ENCODE measurements around the gene RUSF1.
A peak's percentile ranks its signal among the peaks of the same experiment; 100 is the strongest.

Gene RUSF1

DNA sequence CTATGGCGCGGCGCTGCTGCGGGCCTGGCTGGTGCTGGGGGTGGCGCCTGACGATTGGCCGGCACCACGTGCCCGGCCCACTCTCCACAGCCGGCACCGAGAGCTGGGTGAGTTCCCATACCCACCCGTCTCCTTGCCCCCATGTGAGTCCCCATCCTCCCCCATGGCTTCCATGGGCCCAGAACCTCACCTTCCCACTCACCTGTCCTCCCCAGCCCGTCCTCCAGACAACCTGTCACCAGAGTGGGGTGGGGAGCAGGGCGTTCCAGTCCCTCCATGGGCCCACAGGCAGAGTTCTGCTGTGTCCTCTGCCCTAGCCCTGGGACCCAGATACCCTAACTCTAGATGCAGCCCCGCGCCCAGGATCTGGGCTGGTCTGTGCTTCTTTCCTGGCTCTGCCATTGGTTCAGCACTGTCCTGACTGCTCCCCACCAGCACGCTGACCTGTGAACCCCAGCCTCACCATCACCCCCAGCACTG is 43.4 kb downstream of the RUSF1 start:
- in situ Hi-C loops (cut with MboI; ENCODE audit: low sequenced_read_pairs): no loop called here

DNA sequence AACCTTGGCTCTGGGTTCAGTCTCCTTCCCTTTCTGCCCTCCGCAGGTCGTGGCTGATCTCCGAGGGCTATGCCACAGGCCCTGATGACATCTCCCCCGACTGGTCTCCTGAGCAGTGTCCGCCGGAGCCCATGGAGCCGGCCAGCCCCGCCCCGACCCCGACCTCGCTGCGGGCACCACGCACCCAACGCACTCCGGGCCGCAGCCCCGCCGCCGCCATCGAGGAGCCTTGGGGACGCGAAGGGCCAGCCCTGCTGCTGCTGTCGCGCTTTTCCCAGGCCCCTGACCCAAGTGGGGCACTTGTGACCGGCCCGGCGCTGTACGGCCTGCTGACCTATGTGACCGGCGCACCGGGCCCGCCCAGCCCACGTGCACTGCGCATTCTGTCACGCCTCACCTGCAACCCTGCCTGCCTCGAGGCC is 43.8 kb downstream of the RUSF1 start:
- H3K36me3 ChIP-seq (replicated peaks): 0 out of 2 replicates have a peak, but pooled peaks cover 3% of the 10 kb centered on the region
- H3K27me3 ChIP-seq (ENCODE audit: low read depth): no peaks in the 10 kb centered on the region
- in situ Hi-C loops (cut with MboI; ENCODE audit: low sequenced_read_pairs): no loop called here
- no peaks in the 10 kb centered on the region for H3K9me3 ChIP-seq
- H3K4me3 ChIP-seq: no peak overlapping the region
- DNase-seq (ENCODE audit: low spot score in 2 of 2): no peak
- H3K4me1 ChIP-seq: peaks cover 3% of the 10 kb centered on the region; the same call in 1 of the 2 replicates

More for the DNA sequence above, 43.4 kb downstream of the RUSF1 start:
- no peaks in the 10 kb centered on the region for H3K27me3 ChIP-seq (ENCODE audit: low read depth)
- DNase-seq (ENCODE audit: low spot score in 2 of 2): no peak
- peaks cover 3% of the 10 kb centered on the region; the same call in 1 of the 2 replicates for H3K4me1 ChIP-seq
- H3K36me3 ChIP-seq (replicated peaks): 0 out of 2 replicates have a peak, but pooled peaks cover 3% of the 10 kb centered on the region
- H3K4me3 ChIP-seq: no peak overlapping the region
- H3K9me3 ChIP-seq: no peaks in the 10 kb centered on the region

DNA sequence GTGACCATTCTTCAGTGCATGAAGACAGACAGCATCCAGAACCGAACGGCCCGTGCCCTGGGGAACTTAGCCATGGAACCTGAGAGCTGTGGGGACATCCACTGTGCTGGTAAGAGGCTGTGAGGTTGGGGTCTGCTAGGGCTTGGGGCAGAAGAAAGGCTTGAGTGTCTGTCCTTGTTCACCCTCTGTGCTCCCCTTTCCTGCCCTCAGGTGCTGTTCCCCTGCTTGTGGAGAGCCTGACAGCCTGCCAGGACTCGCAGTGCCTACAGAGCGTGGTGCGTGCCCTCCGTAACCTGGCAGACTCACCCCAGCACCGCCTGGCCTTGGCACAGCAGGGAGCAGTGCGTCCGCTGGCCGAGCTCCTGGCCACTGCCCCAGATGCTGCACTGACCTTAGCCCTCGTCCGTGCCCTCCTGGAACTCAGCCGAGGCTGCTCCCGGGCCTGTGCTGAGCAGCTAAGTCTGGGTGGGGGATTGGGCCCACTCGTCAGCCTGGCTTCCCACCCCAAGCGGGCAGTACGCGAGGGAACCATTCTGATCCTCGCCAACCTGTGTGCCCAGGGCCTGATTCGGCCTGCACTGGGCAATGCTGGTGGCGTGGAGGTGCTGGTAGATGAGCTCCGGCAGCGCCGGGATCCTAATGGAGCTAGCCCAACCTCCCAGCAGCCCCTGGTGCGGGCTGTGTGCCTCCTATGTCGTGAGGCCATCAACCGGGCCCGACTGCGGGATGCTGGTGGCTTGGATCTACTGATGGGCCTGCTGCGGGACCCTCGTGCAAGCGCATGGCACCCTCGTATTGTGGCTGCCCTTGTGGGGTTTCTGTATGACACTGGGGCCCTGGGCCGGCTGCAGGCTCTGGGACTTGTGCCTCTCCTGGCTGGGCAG is 46.0 kb downstream of the RUSF1 start:
- in situ Hi-C loops (cut with MboI; ENCODE audit: low sequenced_read_pairs): no loop called here

DNA sequence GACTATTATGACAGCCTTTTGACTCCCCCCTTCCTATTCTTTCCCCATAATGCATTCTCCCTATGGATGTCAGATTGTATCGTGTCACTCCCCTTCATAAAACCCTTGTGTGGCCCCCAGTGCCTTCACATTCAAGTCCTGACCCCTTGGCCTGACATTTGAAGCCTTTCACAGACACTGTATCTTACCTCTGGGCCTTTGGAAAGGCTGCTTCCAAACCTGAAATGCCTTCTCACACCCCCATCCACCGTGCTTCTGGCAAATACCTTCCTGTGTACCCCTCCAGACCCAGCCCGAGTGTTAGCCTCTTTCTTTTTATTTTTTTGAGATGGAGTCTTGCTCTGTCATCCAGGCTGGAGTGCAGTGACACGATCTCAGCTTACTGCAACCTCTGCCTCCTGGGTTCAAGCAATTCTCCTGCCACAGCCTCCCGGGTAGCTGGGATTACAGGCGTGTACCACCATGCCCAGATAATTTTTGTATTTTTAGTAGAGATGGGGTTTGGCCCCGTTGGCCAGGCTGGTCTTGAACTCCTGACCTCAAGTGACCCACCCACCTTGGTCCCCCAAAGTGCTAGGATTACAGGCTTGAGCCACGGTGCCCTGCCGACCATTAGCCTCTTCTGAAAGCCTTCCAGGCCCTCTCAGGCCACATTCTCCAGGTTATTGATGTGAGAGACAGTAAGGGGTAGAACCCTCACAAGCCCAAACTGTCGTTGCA is 46.8 kb downstream of the RUSF1 start:
- peaks cover 5% of the 10 kb centered on the region for H3K36me3 ChIP-seq (replicated peaks)
- no peak for DNase-seq (ENCODE audit: low spot score in 2 of 2)
- peaks cover 13% of the 10 kb centered on the region for H3K4me1 ChIP-seq
- in situ Hi-C loops (cut with MboI; ENCODE audit: low sequenced_read_pairs): no loop called here
- no peaks in the 10 kb centered on the region for H3K27me3 ChIP-seq (ENCODE audit: low read depth)
- H3K9me3 ChIP-seq: peaks cover 2% of the 10 kb centered on the region; the same call in 1 of the 2 replicates
- no peak overlapping the region for H3K4me3 ChIP-seq

More for the DNA sequence above, 46.0 kb downstream of the RUSF1 start:
- no peak for DNase-seq (ENCODE audit: low spot score in 2 of 2)
- H3K27me3 ChIP-seq (ENCODE audit: low read depth): no peaks in the 10 kb centered on the region
- H3K9me3 ChIP-seq: peaks cover 2% of the 10 kb centered on the region; the same call in 1 of the 2 replicates
- H3K4me3 ChIP-seq: no peak overlapping the region
- peaks cover 7% of the 10 kb centered on the region for H3K36me3 ChIP-seq (replicated peaks)
- H3K4me1 ChIP-seq: peaks cover 11% of the 10 kb centered on the region

DNA sequence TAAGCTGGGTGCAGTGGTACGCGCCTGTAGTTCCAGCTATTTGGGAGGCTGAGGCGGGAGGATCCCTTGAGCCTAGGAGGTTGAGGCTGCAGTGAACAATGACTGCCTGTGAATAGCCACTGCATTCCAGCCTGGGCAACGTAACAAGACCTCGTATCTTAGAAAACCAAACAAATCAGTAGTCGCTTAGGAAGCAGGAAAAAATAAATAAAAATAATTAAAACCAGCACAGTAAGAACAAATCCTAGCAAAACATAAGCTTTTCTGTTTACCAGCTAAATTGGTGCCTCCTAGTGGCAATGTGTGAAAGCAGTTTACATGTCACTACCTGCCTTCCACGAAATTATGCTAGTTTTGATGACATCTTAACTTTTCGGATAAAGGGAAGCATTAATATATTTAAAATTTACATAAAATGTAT is 47.6 kb downstream of the RUSF1 start:
- in situ Hi-C loops (cut with MboI; ENCODE audit: low sequenced_read_pairs): no loop called here
- Histone ChIP-seq H3K36me3 (replicated peaks) (peaks cover 5% of the 10 kb centered on the region), H3K4me3 (peak overlapping the region; percentile 33), H3K9me3 (peaks cover 2% of the 10 kb centered on the region; the same call in 1 of the 2 replicates), H3K27me3 (ENCODE audit: low read depth) (no peaks in the 10 kb centered on the region), H3K4me1 (peaks cover 18% of the 10 kb centered on the region)
- DNase-seq (ENCODE audit: low spot score in 2 of 2): peak; percentile 40 to 44

DNA sequence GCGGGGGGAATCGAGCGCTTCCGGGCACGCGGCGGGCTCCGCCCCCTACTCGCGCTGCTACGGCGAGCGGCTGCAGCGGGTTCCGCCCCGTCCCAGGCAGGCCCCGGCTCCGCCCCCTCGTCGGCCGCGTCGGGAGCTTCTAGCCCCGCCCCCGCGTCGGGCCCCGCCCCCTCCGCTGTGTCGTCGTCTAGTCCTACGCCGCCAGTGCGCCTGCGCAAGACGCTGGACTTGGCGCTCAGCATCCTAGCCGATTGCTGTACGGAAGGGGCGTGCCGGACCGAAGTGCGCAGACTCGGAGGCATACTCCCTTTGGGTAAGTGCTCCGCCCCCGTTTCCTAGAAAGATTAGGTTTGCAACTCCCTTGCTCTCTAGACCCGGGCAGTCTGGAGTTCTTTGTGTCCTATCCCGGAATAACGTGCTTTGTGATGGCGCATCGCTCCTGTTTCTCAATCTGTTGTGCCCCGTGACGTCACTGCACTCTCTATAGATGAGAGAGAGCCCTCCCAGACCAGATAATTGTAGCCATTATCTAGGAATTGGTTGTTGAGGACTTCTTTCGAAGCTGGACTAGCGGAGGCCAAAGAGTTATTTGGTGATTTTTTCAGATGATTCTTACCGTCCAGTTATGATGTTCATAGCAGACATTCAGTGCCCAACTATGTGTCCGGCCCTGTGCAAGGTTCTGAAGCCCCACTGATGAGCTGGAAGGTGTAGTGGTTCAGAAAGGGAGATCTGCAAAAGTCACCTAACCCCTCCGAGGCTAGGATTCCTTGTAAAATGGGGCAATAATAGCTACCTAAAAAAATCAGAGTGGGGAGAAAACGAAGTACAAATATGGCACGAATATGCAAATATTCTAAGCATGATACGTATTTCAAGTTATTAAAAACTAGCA is 48.3 kb downstream of the RUSF1 start:
- Histone ChIP-seq H3K36me3 (replicated peaks) (peaks cover 5% of the 10 kb centered on the region), H3K4me1 (peaks cover 24% of the 10 kb centered on the region), H3K9me3 (peaks cover 2% of the 10 kb centered on the region; the same call in 1 of the 2 replicates), H3K27me3 (ENCODE audit: low read depth) (no peaks in the 10 kb centered on the region), H3K4me3 (peak overlapping the region; percentile 92)
- in situ Hi-C loops (cut with MboI; ENCODE audit: low sequenced_read_pairs): loop anchor here (10.0 kb wide), 1 partner anchor 415 kb away; the partner anchor contains the start of gene ZNF267
- peak; percentile 98 to 100 for DNase-seq (ENCODE audit: low spot score in 2 of 2)

DNA sequence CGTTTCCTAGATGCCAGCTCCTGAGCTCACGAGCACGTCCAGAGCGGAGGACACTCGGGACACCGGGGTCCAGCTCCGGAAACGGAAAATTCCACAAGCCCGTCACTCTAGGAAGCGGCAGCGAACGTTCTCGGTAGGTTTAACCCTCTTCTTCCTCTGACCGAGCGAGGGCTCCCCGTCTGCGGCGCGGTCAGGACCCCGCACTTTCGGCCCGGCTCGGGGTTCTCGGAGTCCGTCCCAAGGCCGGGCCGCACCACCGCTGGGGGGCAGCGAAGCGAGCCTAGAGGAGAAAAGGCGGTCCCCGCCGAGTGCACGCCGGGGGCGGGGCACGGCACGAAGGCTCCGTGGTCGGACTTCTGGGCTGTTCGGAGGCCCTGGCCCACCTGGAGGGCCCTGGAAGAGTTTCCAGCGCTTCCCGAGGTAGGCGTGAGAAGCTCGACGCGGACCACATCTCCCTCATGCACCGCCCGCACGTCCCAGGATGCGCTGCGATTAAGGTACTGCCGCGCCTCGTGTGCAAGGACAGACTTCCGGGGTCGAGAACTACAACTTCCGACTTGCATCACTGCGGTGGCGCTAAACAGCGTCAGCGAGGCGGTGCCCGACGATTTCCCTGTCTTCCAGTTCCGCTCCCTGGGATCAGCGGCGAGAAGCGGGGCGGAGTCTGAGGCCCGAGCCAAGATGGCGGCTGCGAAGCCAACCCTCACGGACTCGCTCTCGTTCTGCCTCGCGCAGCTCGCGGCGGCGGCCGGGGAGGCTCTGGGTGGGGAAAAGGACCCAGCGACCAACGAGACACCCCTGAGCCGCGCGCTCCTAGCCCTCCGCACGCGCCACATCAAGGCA is 49.1 kb downstream of the RUSF1 start, which contains the start of gene ARMC5:
ARMC5 (plus strand) TSS at position 658 of the 843 bp plus-strand sequence; CDS start at position 682, 24 bp downstream.
- Histone ChIP-seq H3K4me1 (peaks cover 31% of the 10 kb centered on the region), H3K36me3 (replicated peaks) (peaks cover 5% of the 10 kb centered on the region), H3K27me3 (ENCODE audit: low read depth) (no peaks in the 10 kb centered on the region), H3K4me3 (peak within 1 kb of the TSS; percentile 92), H3K9me3 (peaks cover 2% of the 10 kb centered on the region; the same call in 1 of the 2 replicates)
- DNase-seq (ENCODE audit: low spot score in 2 of 2): peak; percentile 96 to 97
- in situ Hi-C loops (cut with MboI; ENCODE audit: low sequenced_read_pairs): loop anchor here (10.0 kb wide), 1 partner anchor 416 kb away; the partner anchor contains the start of gene ZNF267

DNA sequence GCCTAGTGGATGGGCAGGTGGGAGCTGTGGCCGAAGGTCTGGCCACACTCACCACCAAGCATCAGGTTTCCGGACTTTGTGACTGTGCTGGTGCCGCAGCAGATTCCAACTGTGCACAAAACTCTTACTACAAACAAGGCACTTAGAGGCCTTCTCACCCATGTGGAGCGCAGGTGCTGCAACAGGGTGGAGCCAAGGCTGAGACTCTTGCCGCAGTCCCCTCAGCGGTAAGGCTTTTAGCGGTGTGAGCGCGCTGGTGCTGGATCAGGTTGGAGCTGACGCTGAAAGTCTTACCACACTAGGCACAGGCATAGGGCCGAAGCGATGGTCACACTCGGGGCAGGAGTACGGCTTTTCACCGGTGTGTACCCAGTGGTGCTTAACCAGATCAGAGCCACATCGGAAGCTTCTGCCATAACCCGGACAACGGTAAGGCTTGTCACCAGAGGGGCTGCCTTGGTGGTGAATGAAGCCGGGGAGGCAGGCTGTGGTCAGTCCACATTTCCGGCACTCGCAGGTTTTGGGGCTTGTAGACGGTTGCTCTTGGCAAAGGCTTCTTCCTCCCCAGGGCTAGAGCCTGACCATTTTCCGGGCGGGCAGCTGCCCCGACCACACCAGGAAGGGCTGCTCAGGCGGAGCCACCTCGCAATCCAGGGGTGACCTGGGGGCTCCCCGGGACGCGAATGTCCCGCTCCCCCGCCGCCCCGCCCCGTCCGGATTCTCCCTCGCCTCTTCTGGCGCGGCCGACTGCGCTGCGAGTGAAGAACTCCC is 49.9 kb downstream of the RUSF1 start:
- Histone ChIP-seq H3K4me3 (peak overlapping the region; percentile 92), H3K9me3 (peaks cover 2% of the 10 kb centered on the region; the same call in 1 of the 2 replicates), H3K36me3 (replicated peaks) (peaks cover 5% of the 10 kb centered on the region), H3K27me3 (ENCODE audit: low read depth) (no peaks in the 10 kb centered on the region), H3K4me1 (peaks cover 37% of the 10 kb centered on the region)
- in situ Hi-C loops (cut with MboI; ENCODE audit: low sequenced_read_pairs): loop anchor here (10.0 kb wide), 1 partner anchor 417 kb away; the partner anchor contains the start of gene ZNF267
- DNase-seq (ENCODE audit: low spot score in 2 of 2): peak in 1 of 2 experiments; percentile 34

DNA sequence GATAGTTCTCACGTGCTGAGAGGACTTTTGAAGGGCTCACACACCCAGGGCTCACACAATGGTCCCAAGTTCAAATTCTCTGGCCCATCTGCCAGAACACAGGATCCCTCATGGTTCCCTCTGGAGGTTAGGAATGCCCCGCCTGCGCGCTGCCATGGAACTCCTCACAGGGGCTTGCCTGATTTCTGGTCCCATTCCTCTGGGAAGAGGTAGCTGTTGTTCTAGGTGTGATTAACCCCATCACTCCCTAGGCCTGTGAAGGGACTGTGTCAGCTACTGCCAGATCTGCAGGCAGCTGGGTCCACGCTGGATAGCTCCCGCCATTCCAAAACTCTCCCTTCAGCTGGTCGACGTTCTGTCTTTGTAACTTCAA is 51.2 kb downstream of the RUSF1 start:
- Histone ChIP-seq H3K9me3 (peaks cover 2% of the 10 kb centered on the region; the same call in 1 of the 2 replicates), H3K36me3 (replicated peaks) (peaks cover 5% of the 10 kb centered on the region), H3K27me3 (ENCODE audit: low read depth) (no peaks in the 10 kb centered on the region), H3K4me3 (no peak overlapping the region), H3K4me1 (peaks cover 50% of the 10 kb centered on the region)
- in situ Hi-C loops (cut with MboI; ENCODE audit: low sequenced_read_pairs): loop anchor here (10.0 kb wide), 1 partner anchor 418 kb away; the partner anchor contains the start of gene ZNF267
- DNase-seq (ENCODE audit: low spot score in 2 of 2): no peak

DNA sequence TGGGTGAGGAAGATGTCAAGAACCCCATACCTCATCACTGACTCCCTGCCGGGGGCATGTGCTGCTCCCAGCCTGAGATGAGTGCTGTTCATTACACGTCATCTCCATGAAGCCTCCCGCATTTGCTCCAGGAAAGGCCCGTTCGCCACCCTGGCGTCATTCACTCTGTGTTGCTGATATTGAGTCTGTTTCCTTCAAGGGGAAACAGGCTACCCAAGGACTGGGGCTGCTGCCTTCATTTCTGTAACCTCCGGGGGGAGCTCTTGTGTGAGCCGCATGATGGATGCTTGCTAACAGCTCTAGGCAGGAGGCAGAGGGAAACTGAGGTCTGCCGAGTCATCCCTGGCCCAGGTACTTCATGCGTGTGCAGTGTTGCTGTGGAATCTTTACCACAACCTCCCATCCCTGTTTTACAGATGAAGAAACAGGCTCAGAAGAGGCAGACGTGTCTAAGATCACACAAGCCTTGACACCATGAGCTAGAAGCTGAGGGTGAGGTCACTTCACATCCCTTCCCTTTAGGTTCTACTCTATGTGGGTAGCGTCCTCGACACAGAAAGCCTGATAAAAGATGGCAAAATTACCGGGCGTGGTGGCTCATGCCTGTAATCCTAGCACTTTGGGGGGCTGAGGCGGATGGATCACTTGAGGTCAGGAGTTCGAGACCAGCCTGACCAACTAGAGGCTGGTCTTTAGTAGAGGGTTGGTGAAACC is 52.4 kb downstream of the RUSF1 start:
- H3K36me3 ChIP-seq (replicated peaks): peaks cover 5% of the 10 kb centered on the region
- no peak overlapping the region for H3K4me3 ChIP-seq
- in situ Hi-C loops (cut with MboI; ENCODE audit: low sequenced_read_pairs): loop anchor here (10.0 kb wide), 1 partner anchor 419 kb away; the partner anchor contains the start of gene ZNF267
- H3K27me3 ChIP-seq (ENCODE audit: low read depth): no peaks in the 10 kb centered on the region
- peaks cover 2% of the 10 kb centered on the region; the same call in 1 of the 2 replicates for H3K9me3 ChIP-seq
- peak in 1 of 2 experiments; percentile 57 for DNase-seq (ENCODE audit: low spot score in 2 of 2)
- H3K4me1 ChIP-seq: peaks cover 56% of the 10 kb centered on the region

Measured in HAP-1 (cell line).